HG03025 (cell line): Measurements from ENCODE around the gene TMEM120A.

ENCODE experiments used
- ATAC-seq: cut with Tn5 transposase; IDR thresholded peaks from one replicate; pipeline ENCODE4 v1.9.1; 2021; ENCODE audit warnings: mild to moderate bottlenecking, moderate library complexity; ENCODE audit not compliant: unreplicated experiment, low FRiP score

TMEM120A gene

GRCh38 chr7:75962607-75963380 is 31.6 kb downstream of the TMEM120A start:
- ATAC-seq = no peak

DNA sequence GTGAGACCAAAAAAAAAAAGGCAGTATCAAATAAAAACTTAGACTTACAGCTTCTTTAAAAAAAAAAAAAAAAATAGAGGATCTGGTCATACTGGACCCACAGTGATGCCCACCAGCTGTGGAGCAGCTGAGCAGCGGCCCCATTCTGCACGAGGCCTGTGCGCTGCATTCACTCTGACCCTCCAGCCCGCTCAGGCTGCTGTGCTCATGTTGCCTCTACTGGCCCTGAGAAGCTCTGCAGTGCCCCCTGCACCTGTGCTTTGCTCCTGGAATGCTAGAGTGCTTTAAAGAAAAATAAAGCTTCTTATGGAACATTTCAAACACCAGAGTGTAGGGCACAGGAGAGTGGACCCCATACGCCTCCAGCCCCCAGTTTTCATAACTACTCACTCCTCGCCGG is 33.2 kb downstream of the TMEM120A start:
- no peak for ATAC-seq

DNA sequence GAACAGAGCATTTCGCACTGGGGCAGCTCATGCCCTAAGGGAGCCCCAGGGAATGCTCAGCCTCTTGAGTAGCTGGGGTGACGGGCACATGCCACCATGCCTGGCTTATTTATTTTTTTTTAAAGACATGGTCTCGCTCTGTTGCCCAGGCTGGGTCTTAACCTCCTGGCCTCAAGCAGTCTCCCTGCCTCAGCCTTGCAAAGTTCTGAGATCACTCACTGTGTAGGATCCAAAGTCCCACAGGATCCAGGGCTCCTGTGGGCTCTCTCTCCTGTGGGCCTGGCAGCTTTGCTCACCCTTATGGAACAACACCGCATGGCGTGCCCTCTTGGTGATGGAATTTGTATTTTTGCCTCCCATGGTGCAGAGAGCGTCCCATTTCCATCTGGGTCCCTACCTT is 34.0 kb downstream of the TMEM120A start:
- no peak for ATAC-seq

- ATAC-seq = no peak
These were observed 35.4 kb downstream of the TMEM120A start for GRCh38 chr7:75958802-75959543.

DNA sequence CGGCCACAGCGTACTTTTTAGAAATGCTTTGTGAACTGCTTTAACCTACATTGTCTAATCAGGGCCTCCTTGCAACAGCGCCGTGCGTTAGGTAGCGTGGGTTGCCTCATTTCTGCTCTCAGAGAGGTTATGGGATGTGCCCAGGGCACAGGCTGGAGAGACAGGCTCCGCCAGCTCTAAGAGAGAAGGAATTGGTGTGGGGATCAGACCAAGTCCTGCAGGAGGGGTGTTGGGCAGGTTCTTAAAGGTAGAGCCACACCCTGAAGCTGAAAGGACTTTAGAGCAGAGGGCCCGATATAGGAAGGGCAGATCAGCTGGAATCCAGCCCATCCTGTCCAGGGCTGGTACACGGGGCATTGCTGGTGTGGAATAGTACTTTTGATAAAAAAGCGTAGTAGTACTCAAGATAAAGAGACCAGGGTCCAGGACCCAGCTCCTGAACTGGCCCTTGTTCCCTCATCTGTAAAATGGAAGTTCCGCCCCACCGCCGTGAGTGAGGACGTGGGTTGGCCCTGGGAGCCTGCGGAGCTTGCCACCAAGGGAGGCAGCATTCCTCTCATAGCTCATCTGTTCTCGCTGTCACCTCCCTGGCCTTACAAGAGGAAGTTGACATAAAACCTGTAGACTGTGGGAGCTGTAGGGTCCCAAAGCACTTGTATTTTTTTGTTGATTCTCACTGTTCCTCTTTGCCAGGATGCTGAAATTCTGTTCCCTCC is 37.2 kb downstream of the TMEM120A start:
- no peak for ATAC-seq

- ATAC-seq = no peak
These were observed 39.0 kb downstream of the TMEM120A start for GRCh38 chr7:75955331-75955955.

- no peak for ATAC-seq
These were observed 40.5 kb downstream of the TMEM120A start for GRCh38 chr7:75953931-75954330.

DNA sequence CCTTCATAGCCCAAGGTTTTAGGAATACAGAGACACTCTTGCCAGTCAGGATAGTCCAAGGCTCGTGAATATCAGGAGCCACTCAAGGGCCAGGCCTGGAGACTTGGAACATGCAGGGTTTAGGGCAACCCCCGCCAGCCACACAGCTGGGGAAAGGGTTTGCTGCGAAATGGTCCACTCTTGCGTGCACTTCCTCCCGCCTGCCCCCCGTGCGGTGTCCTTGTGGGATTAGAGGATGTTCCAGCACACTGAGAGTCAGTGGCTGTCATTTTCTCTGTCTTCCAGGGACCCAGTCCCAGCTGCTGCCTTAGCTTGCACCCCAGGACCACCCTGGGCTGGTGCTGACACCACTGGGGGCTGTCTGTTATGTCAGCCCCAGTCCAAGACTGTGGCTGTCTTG is 41.0 kb downstream of the TMEM120A start:
- no peak for ATAC-seq

GRCh38 chr7:75951506-75951905 is 42.9 kb downstream of the TMEM120A start:
- ATAC-seq = no peak

DNA sequence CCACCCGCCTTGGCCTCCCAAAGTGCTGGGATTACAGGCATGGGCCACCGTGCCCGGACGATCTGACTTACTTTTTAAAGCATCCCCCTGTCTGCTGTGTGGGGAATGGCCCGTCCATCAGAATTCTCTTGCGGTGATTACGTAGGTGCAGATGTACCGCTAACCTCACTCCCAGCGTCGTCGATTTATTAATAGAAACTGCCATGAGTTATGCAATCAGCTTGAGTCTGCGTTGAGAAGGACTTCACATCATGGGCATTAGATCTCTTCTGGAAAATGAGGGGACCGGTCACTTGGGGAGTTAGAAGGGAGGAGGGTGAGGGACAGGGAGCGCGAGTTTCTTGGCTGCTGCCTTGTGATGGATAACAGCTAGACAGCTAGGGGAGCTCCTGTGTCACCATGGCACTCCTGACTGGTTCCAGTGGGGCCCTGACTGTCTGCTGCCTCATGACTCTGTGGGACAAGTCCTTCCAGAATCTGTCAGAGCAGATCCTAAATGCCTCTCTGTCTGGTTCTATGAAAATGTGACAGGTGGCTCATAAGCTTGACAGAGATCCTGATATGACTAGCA is 44.2 kb downstream of the TMEM120A start:
- no peak for ATAC-seq

DNA sequence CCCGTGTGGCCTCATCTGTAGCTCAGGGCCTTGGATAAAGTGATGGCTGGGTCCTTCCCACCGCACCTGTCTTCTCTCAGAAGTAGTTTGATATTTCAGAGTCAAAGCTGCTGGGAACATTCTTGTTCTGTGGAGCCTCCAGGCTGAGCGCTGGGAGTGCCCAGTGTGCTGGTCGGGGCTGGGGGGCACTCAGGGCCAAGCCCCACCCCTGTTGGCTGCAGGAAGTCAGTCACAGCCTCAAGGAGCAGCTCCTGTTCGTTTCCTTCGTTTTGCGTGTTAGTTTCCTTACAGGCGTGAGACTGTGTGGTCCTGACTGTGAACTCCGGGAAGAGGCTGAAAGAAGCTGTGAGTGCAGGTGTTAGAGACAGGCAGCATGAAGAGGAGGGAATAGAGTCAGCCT is 46.2 kb downstream of the TMEM120A start:
- no peak for ATAC-seq

DNA sequence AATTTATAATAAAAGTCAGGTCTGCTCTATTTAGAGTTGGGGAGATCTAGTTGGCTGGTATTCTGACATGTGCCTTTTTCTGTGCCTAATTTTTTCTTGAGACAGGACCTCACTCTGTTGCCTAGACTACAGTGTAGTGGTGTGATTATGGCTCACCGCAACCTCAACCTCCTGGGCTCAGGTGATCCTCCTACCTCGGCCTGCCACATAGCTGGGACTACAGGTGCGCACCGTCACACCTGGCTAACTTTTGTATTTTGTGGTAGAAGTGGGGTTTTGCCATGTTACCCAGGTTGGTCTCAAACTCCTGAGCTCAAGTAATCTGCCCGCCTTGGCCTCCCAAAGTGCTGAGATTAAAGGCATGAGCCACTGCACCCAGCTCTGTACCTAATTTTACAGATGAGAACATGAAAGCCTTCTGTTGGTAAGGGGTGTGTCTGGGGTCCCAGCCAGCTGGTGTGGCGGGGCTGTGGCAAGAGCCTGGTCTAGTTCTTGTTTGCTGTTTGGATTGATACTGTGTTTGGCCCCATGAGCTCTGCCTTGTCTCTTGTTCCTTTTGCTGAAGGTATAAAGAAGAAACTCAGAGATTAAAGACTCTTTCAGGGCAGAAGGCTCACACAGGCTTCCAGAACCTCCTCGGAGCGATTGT is 48.1 kb downstream of the TMEM120A start:
- no peak for ATAC-seq

DNA sequence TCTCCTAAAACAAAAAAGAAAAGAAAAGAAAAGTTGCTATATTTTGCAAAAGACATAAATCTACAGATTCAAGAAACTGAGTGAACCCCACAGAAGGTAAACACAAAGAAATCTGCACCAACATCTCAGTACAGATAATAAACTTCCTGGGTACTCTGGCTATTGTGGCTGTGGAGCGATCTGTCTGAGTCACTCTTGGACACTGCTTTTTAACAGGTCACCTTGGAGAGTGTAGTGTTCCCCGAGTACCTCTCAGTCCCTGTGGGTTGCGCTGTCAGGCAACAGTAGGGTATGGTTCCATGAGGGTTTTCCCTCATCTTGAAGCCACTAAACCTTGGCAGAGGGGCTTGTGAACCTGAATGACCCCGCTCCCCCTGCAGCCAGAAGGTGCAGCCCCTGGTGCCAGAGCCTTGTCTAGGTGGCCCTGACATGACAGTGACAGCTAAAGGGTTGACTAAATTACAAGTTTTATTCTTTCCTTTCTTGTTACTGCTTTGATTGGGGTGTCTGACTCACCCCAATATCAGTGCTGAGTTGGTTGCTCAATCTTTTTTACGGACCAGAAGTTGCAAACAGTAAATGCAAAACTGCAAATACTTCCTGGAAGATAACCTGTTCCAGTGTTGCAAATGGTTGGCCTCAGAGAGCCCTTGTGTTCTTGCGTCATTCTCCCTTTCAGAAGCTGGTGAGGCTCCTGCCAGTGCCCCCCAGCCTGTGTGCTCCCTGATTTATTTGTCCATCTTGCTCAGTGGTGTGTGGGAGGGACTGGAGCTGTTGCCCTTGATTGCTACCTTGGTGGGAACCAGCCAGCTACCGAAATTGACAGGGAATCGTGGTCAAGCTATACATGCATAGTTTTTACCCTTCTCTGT is 48.9 kb downstream of the TMEM120A start:
- ATAC-seq = no peak

DNA sequence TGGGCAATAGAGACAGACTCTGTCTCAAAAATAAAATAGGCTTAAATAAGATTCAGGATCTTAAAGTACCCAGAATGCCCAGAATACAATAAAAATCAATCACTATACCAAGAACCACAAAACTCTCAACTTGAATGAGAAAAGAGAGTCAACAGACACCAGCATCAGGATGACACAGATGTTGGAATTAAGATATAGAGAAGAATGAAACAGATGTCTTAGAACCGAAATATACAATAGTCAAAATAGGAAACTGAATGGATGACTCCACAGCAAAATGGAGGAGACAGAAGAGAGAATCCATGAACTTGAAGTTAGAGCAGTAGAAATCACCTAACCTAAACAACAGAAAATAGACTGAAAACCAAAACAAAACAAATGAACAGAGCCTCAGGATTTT is 49.9 kb downstream of the TMEM120A start:
- ATAC-seq = no peak

DNA sequence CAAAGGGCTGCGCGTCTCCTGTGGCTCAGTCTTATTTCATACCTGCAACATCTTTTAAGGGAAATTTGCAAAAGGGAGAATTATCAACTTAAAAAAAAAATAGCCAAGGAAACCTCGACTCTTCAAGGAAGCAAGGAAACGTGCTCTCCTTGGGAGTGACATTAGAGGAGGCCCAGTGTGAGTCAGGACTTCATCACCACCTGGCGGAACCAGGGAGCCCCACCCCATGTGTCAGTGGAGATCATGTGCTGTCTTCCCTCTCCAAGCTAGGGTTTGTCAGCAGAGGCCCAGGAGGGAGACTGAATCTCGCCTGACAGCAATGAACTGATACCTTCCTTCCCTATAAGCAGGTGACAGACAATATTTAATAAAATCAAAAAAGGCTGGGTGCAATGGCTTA is 50.5 kb downstream of the TMEM120A start:
- ATAC-seq = no peak

GRCh38 chr7:75938921-75939320 is 55.5 kb downstream of the TMEM120A start:
- ATAC-seq = no peak

DNA sequence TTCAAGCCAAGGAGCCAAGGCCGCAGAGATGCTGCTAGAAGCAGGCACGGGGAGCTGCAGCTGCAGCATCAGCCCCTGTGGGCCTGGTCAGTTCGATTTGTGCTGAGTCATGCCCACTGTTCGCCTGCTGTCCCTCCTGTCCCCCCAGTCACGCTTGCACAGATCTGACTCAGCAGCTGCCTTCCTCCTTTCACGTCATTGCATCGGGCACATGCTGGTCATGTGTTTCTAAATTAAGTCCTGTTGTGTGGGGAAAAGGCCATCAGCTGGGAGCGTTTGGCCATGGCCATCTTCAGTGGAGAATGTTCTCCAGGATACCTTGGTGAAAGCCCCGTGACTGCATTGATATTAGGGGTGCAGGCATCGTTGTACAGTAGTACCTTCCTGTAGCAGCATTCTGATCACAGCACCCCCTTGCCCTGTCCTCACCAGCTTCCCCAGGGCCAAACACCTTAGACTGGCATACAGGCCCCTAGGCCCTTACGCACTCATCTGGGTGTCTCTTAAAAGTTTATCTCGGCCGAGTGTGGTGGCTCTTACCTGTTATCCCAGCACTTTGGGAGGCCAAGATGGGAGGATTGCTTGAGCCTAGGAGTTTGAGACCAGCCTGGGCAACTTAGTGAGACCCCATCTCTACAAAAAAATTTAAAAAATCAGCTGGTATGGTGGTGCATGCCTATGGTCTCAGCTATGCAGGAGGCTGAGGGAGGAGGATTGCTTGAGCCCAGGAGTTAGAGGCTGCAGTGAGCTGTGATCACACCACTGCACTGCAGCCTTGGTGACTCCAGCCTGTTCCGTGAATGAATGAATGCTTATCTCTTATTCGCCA is 56.2 kb downstream of the TMEM120A start:
- ATAC-seq = no peak
